Coronary artery (tissue), 2 donors: Measurements from ENCODE around the gene HHEX.

Source experiments
- DNase-seq: peaks from one replicate; pipeline ENCODE4 v3.0.0-alpha.2; 2017; ENCODE audit warnings: low spot score
- H3K27ac ChIP-seq, 2 donors: fragments of 200-600 bp; sonication (generic); one replicate each; pipeline ENCODE4 v1.5.1; 2016 to 2019
- H3K4me3 ChIP-seq: fragments of 200-600 bp; sonication (generic); 2 replicates; pipeline ENCODE4 v1.5.1; 2016; ENCODE audit warnings: mild to moderate bottlenecking, moderate library complexity
- CTCF ChIP-seq: fragments of 200-600 bp; sonication (generic); IDR thresholded peaks from one replicate; pipeline ENCODE4 v1.5.1; 2019; ENCODE audit warnings: antibody characterized with exemption

Gene HHEX

GRCh38 chr10:92688573-92688926, 1.2 kb upstream of the HHEX start:
- Histone ChIP-seq H3K27ac (no peak overlapping the region), H3K4me3 (peak overlapping the region; percentile 82)
- TF ChIP-seq CTCF, result no peak
- no peak for DNase-seq

GRCh38 chr10:92688927-92689662, 660 bp upstream of the HHEX start:
- H3K4me3 ChIP-seq, result peak overlapping the region; percentile 82
- peak overlapping the region in 1 of 2 donors; percentile 51 for H3K27ac ChIP-seq
- no peak for TF ChIP-seq CTCF
- peak; percentile 74 for DNase-seq

- TF ChIP-seq CTCF, result no peak
- Histone ChIP-seq H3K27ac (peak overlapping the region; percentile 43 to 91), H3K4me3 (peak overlapping the region; percentile 82)
- no peak for DNase-seq
Measured at GRCh38 chr10:92690211-92690914, 608 bp downstream of the HHEX start.

- TF ChIP-seq CTCF, result no peak
- Histone ChIP-seq H3K4me3 (peak overlapping the region; percentile 82), H3K27ac (peak overlapping the region; percentile 43 to 91)
- DNase-seq, result no peak
Measured at GRCh38 chr10:92690915-92691590, 1.3 kb downstream of the HHEX start.

- Histone ChIP-seq H3K4me3 (peak overlapping the region; percentile 82), H3K27ac (peak overlapping the region; percentile 43 to 91)
- no peak for TF ChIP-seq CTCF
- DNase-seq, result no peak
Measured at GRCh38 chr10:92691591-92692079, 1.9 kb downstream of the HHEX start.

- TF ChIP-seq CTCF, result no peak
- H3K4me3 ChIP-seq, result peak overlapping the region; percentile 82
- peak overlapping the region in 1 of 2 donors; percentile 91 for H3K27ac ChIP-seq
- no peak for DNase-seq
Measured at GRCh38 chr10:92692080-92692671, 2.4 kb downstream of the HHEX start.
